ENCODE data around the gene CCDC192.

- TF ChIP-seq CTCF (conservative IDR thresholded peaks at IDR 0.05) = no peak
- no peak for TF ChIP-seq ZFX (IDR thresholded peaks at IDR 0.05)
Measured at GRCh38 chr5:127969651-127970050, 266.5 kb downstream of the CCDC192 start.
